ENCODE results near the gene CHRDL2. TPM values are rescaled to one million over a fixed set of nuclear protein-coding genes. Genes with fewer than 3 reads are reported as not detected.

The CHRDL2 gene
- total RNA-seq, 1 experiment from 2014 or later: 0.39 TPM

GRCh38 chr11:74689666-74690065 is 41.6 kb downstream of the CHRDL2 start:
- Histone ChIP-seq H3K18ac (ENCODE audit: insufficient read length, low read depth, low read length) (no peak overlapping the region), H4K91ac (ENCODE audit: insufficient read length, low read depth, low read length) (no peak overlapping the region), H3T11ph (ENCODE audit: low read length) (no peak overlapping the region), H3K27ac (ENCODE audit: insufficient read length, low read depth, low read length) (no peak overlapping the region), H3K14ac (ENCODE audit: insufficient read depth, low read length) (no peak overlapping the region), H4K20me1 (ENCODE audit: control insufficient read depth, insufficient read depth, insufficient read length) (no peaks in the 10 kb centered on the region), H3K79me1 (ENCODE audit: insufficient read depth, low read depth, low read length, poor library complexity, severe bottlenecking) (no peaks in the 10 kb centered on the region), H2AK5ac (ENCODE audit: insufficient read length, low read length) (no peak overlapping the region), H3K56ac (ENCODE audit: insufficient read length, low read depth, low read length) (no peak overlapping the region), H4K8ac (replicated peaks; ENCODE audit: insufficient read length, low read depth, low read length) (no peak overlapping the region), H3K27me3 (ENCODE audit: insufficient read depth, low read length) (no peaks in the 10 kb centered on the region), H2AFZ (ENCODE audit: low read length) (no peak overlapping the region), H2BK12ac (ENCODE audit: insufficient read length, low read depth, low read length) (no peak overlapping the region), H3K4ac (ENCODE audit: low read depth, low read length) (no peak overlapping the region), H3K9ac (ENCODE audit: extremely low read depth, insufficient read length, low read length) (no peak overlapping the region), H3K9me3 (ENCODE audit: control insufficient read depth, low read depth, low read length) (no peaks in the 10 kb centered on the region), H4K5ac (ENCODE audit: insufficient read length, low read depth, low read length) (no peak overlapping the region), H3K4me1 (ENCODE audit: insufficient read depth, low read length) (no peaks in the 10 kb centered on the region), H2BK15ac (ENCODE audit: low read depth, low read length) (no peak overlapping the region), H3K23me2 (ENCODE audit: insufficient read length, low read depth, low read length, poor library complexity, severe bottlenecking) (no peaks in the 10 kb centered on the region), H2BK5ac (ENCODE audit: insufficient read length, low read length) (no peak overlapping the region), H3K23ac (ENCODE audit: insufficient read length, low read depth, low read length) (no peak overlapping the region), H3K79me2 (ENCODE audit: insufficient read depth, low read length) (no peaks in the 10 kb centered on the region), H2BK20ac (ENCODE audit: low read depth, low read length, poor library complexity, severe bottlenecking) (no peak overlapping the region), H3K4me2 (ENCODE audit: insufficient read depth, insufficient read length, low read length) (no peak overlapping the region), H2BK120ac (ENCODE audit: low read depth, low read length, poor library complexity, severe bottlenecking) (no peak overlapping the region)
- WGBS (ENCODE audit: extremely low coverage, insufficient read length, low lambda C conversion rate): no CpG with 5 or more reads among the region's 4 CpGs
- no peak for DNase-seq
- H3K4me1 Mint-ChIP-seq: peaks cover 9 to 15% of the 10 kb centered on the region in 2 experiments
- TF ChIP-seq CTCF (conservative IDR thresholded peaks at IDR 0.05): no peak
- no peaks in the 10 kb centered on the region for H3K9me3 Mint-ChIP-seq
- H3K36me3 Mint-ChIP-seq (ENCODE audit: insufficient read depth in 1 of 3, low read depth in 3 of 3): no peaks in the 10 kb centered on the region
- no peak overlapping the region for H3K27ac Mint-ChIP-seq
- no peak overlapping the region for H3K4me3 Mint-ChIP-seq
- no peaks in the 10 kb centered on the region; the same call in 1 of the 2 replicates for H3K27me3 Mint-ChIP-seq (ENCODE audit: low read depth)
